ENCODE data around the gene CCDC40. TPM values are rescaled to one million over a fixed set of nuclear protein-coding genes. Genes with fewer than 3 reads are reported as not detected.

CCDC40 gene
- total and polyA plus RNA-seq, 10 of the 15 experiments (the other 5 are each of a cell fraction or from before 2014, with no cell fraction given) = 0.06 to 0.10 TPM; not detected in 8

- TF ChIP-seq CEBPB (IDR thresholded peaks at IDR 0.05; ENCODE audit: borderline replicate concordance in 1 of 2, low read depth in 2 of 2, low read length in 2 of 2) (no peak), ATF3 (IDR thresholded peaks at IDR 0.05; ENCODE audit: borderline replicate concordance, extremely low read depth, low read depth, low read length) (no peak), EED (IDR thresholded peaks at IDR 0.05; ENCODE audit: low read depth) (no peak), MEF2B (IDR thresholded peaks at IDR 0.05; ENCODE audit: partially characterized antibody, poor library complexity, severe bottlenecking) (no peak), MTA2 (IDR thresholded peaks at IDR 0.05; ENCODE audit: low read depth) (no peak), HDGF (IDR thresholded peaks at IDR 0.05) (no peak), TBL1XR1 (IDR thresholded peaks at IDR 0.05; ENCODE audit: low read depth, low read length) (no peak)
- TF ChIP-seq, protein P1, sequence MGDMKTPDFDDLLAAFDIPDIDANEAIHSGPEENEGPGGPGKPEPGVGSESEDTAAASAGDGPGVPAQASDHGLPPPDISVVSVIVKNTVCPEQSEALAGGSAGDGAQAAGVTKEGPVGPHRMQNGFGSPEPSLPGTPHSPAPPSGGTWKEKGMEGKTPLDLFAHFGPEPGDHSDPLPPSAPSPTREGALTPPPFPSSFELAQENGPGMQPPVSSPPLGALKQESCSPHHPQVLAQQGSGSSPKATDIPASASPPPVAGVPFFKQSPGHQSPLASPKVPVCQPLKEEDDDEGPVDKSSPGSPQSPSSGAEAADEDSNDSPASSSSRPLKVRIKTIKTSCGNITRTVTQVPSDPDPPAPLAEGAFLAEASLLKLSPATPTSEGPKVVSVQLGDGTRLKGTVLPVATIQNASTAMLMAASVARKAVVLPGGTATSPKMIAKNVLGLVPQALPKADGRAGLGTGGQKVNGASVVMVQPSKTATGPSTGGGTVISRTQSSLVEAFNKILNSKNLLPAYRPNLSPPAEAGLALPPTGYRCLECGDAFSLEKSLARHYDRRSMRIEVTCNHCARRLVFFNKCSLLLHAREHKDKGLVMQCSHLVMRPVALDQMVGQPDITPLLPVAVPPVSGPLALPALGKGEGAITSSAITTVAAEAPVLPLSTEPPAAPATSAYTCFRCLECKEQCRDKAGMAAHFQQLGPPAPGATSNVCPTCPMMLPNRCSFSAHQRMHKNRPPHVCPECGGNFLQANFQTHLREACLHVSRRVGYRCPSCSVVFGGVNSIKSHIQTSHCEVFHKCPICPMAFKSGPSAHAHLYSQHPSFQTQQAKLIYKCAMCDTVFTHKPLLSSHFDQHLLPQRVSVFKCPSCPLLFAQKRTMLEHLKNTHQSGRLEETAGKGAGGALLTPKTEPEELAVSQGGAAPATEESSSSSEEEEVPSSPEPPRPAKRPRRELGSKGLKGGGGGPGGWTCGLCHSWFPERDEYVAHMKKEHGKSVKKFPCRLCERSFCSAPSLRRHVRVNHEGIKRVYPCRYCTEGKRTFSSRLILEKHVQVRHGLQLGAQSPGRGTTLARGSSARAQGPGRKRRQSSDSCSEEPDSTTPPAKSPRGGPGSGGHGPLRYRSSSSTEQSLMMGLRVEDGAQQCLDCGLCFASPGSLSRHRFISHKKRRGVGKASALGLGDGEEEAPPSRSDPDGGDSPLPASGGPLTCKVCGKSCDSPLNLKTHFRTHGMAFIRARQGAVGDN (IDR thresholded peaks at IDR 0.05) = no peak
Observed at GRCh38 chr17:80051681-80052080, 15.2 kb downstream of the CCDC40 start (continued).

DNA sequence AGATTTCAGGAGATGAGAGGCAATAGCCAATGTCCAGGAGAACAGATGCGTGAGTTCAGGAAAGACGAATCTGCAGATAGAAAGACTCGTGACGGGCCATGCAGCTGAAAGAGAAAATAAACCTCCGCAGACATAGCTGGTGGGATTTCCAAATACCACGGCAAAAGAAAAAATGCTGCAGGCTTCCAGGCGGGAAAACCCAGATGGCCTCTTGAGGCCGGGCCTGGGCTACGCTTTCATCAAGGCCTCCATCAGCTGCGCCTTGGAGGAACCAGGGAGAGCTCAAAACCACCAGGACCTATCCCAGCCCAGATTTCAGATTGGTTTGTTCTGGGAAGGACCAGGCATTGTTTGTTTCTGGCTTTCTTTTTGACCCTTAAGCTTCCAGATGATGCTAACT is 16.7 kb downstream of the CCDC40 start:
- Histone ChIP-seq H3K9me3 (replicated peaks; ENCODE audit: control insufficient read depth, insufficient read depth, low read length) (no peaks in the 10 kb centered on the region), H2AFZ (ENCODE audit: control insufficient read depth, low read depth, low read length) (no peak overlapping the region), H3K4me1 (ENCODE audit: control insufficient read depth, insufficient read depth, low read length) (no peaks in the 10 kb centered on the region), H3K27me3 (replicated peaks in 1 of 2; ENCODE audit: control insufficient read depth in 2 of 2, insufficient read depth in 2 of 2, low read length in 1 of 2) (0 out of 4 replicates have a peak, but pooled peaks cover 0 to 2% of the 10 kb centered on the region in 2 experiments), H3K36me3 (ENCODE audit: control insufficient read depth in 2 of 2, insufficient read depth in 2 of 2, low read length in 1 of 2) (no peaks in the 10 kb centered on the region), H3K79me2 (ENCODE audit: control insufficient read depth, insufficient read depth, low read length) (no peaks in the 10 kb centered on the region), H4K20me1 (ENCODE audit: control insufficient read depth, insufficient read depth) (no peaks in the 10 kb centered on the region), H3K4me2 (ENCODE audit: control insufficient read depth, insufficient read depth) (no peak overlapping the region), H3K4me3 (no peak overlapping the region), H3K9ac (ENCODE audit: control insufficient read depth, insufficient read depth, low read length) (no peak overlapping the region), H3K27ac (ENCODE audit: control insufficient read depth, insufficient read depth) (no peak overlapping the region)
- no peak for DNase-seq (ENCODE audit: low read depth, low spot score)
- ChIA-PET SMC1A (ENCODE audit: uncharacterized antibody, unreplicated experiment) (no interaction called here), CTCF (no interaction called here), RAD21 (ENCODE audit: unreplicated experiment) (no interaction called here), POLR2A (no interaction called here)
- ATAC-seq = no peak
- no peak for FAIRE-seq
- no TSS peak for BruUV-seq (replicated peaks)
- WGBS (ENCODE audit: insufficient coverage, insufficient replicate concordance, low lambda C conversion rate, missing lambda C conversion rate) = 71% methylated on average over 10 of the region's 10 CpGs
- intact Hi-C loops (cut with micrococcal nuclease; ENCODE audit: unreplicated experiment) (no loop called here), in situ Hi-C loops (cut with MboI) (no loop called here)
- TF ChIP-seq YBX1 (IDR thresholded peaks at IDR 0.05) (no peak), SMARCA5 (IDR thresholded peaks at IDR 0.05) (no peak), RUNX3 (IDR thresholded peaks at IDR 0.05; ENCODE audit: low read length) (no peak), CHD4 (IDR thresholded peaks at IDR 0.05) (no peak), POU2F2 (IDR thresholded peaks at IDR 0.05; ENCODE audit: borderline replicate concordance, low read depth, low read length) (no peak), NBN (IDR thresholded peaks at IDR 0.05) (no peak), TCF12 (IDR thresholded peaks at IDR 0.05; ENCODE audit: low read depth, low read length) (no peak)
- TF ChIP-seq, protein P2, sequence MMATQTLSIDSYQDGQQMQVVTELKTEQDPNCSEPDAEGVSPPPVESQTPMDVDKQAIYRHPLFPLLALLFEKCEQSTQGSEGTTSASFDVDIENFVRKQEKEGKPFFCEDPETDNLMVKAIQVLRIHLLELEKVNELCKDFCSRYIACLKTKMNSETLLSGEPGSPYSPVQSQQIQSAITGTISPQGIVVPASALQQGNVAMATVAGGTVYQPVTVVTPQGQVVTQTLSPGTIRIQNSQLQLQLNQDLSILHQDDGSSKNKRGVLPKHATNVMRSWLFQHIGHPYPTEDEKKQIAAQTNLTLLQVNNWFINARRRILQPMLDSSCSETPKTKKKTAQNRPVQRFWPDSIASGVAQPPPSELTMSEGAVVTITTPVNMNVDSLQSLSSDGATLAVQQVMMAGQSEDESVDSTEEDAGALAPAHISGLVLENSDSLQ (IDR thresholded peaks at IDR 0.05) = no peak
- TF ChIP-seq, protein P3, sequence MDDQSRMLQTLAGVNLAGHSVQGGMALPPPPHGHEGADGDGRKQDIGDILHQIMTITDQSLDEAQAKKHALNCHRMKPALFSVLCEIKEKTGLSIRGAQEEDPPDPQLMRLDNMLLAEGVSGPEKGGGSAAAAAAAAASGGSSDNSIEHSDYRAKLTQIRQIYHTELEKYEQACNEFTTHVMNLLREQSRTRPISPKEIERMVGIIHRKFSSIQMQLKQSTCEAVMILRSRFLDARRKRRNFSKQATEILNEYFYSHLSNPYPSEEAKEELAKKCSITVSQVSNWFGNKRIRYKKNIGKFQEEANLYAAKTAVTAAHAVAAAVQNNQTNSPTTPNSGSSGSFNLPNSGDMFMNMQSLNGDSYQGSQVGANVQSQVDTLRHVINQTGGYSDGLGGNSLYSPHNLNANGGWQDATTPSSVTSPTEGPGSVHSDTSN (IDR thresholded peaks at IDR 0.05; ENCODE audit: insufficient replicate concordance, low read depth, low read length) = no peak
